ENCODE data around the gene GPD1.

GPD1 gene

GRCh38 chr12:50066402-50066801, 37.4 kb upstream of the GPD1 start:
- Mint-ChIP-seq H3K4me3 (no peak overlapping the region), H3K36me3 (ENCODE audit: low read depth) (no peaks in the 10 kb centered on the region), H3K9me3 (no peaks in the 10 kb centered on the region), H3K27me3 (no peaks in the 10 kb centered on the region), H3K27ac (no peak overlapping the region), H3K4me1 (ENCODE audit: low read depth) (peaks cover 5% of the 10 kb centered on the region)

DNA sequence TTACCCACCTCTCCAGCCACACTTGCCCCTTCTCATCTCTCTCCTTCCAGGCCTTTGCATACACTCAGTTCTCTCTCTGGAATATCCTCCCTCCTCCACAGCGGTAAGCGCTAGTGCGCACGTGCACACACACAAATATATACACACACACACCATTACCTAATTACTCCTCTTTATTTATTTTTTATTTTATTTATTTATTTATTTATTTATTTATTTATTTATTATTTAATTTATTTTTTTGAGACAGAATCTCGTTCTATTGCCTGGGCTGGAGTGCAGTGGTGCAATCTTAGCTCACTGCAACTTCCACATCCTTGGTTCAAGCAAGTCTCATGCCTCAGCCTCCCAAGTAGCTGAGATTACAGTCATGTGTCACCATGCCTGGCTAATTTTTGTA, 34.7 kb upstream of the GPD1 start:
- Mint-ChIP-seq H3K9me3 (no peaks in the 10 kb centered on the region), H3K27ac (no peak overlapping the region), H3K36me3 (ENCODE audit: low read depth) (no peaks in the 10 kb centered on the region), H3K4me1 (ENCODE audit: low read depth) (peaks cover 5% of the 10 kb centered on the region), H3K4me3 (no peak overlapping the region), H3K27me3 (no peaks in the 10 kb centered on the region)

GRCh38 chr12:50069539-50069938, 34.3 kb upstream of the GPD1 start:
- H3K9me3 Mint-ChIP-seq = no peaks in the 10 kb centered on the region
- no peak overlapping the region for H3K27ac Mint-ChIP-seq
- no peak overlapping the region for H3K4me3 Mint-ChIP-seq
- no peaks in the 10 kb centered on the region for H3K27me3 Mint-ChIP-seq
- H3K36me3 Mint-ChIP-seq (ENCODE audit: low read depth) = no peaks in the 10 kb centered on the region
- H3K4me1 Mint-ChIP-seq (ENCODE audit: low read depth) = peaks cover 5% of the 10 kb centered on the region

DNA sequence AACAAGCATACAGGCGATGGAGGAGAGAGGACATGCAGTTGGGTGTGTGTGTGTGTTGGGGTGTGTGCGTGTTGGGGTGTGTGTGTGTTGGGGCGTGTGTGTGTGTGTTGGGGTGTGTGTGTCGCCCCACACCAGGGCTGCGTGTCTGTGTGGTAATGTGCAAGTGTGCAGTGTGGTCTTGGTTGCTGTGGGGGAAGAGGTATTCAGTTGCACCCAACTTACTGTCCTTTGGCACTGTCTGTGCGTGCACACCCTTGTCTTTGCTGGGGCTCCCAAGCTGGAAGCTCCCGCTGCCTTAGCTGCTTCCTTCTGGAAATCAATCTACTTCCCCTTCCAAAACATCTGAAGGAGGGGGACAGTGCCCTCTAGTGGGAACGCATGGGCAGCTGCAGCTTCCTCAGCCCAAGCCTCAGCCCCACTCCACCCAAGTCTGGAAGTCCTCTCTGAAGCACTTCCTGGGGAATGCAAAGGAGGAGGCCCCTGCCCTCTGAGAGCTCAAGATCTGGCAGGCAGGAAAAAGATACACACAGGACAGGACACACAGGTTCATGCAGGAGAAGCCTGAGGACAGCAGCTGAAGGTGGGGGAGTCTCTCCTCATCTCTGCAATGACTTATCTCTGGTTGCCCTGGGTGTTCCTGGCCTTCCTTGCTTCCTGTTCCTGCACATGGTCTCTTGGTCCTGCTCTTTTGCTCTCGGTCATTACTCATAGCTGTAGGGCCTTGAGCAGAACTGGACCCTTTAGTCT, 33.3 kb upstream of the GPD1 start:
- H3K36me3 Mint-ChIP-seq (ENCODE audit: low read depth) = no peaks in the 10 kb centered on the region
- no peak overlapping the region for H3K4me3 Mint-ChIP-seq
- no peaks in the 10 kb centered on the region for H3K9me3 Mint-ChIP-seq
- H3K27me3 Mint-ChIP-seq = no peaks in the 10 kb centered on the region
- no peak overlapping the region for H3K27ac Mint-ChIP-seq
- H3K4me1 Mint-ChIP-seq (ENCODE audit: low read depth) = peaks cover 5% of the 10 kb centered on the region

- H3K4me3 Mint-ChIP-seq = no peak overlapping the region
- H3K27ac Mint-ChIP-seq = no peak overlapping the region
- no peaks in the 10 kb centered on the region for H3K36me3 Mint-ChIP-seq (ENCODE audit: low read depth)
- no peaks in the 10 kb centered on the region for H3K27me3 Mint-ChIP-seq
- peaks cover 5% of the 10 kb centered on the region for H3K4me1 Mint-ChIP-seq (ENCODE audit: low read depth)
- no peaks in the 10 kb centered on the region for H3K9me3 Mint-ChIP-seq
These were observed 31.5 kb upstream of the GPD1 start for GRCh38 chr12:50072198-50072907.

- Mint-ChIP-seq H3K36me3 (ENCODE audit: low read depth) (no peaks in the 10 kb centered on the region), H3K4me1 (ENCODE audit: low read depth) (peaks cover 5% of the 10 kb centered on the region), H3K27ac (no peak overlapping the region), H3K9me3 (no peaks in the 10 kb centered on the region), H3K4me3 (no peak overlapping the region), H3K27me3 (no peaks in the 10 kb centered on the region)
These were observed 30.6 kb upstream of the GPD1 start for GRCh38 chr12:50073206-50073605.

DNA sequence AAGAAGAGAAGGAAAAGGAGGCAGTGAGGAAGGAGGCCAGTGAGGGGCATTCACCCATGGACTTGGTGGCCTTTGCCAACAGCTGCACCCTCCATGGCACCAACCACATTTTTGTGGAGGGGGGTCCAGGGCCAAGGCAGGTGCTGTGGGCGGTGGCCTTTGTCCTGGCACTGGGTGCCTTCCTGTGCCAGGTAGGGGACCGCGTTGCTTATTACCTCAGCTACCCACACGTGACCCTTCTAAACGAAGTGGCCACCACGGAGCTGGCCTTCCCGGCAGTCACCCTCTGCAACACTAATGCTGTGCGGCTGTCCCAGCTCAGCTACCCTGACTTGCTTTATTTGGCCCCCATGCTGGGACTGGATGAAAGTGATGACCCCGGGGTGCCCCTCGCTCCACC, 30.1 kb upstream of the GPD1 start:
- Mint-ChIP-seq H3K27ac (no peak overlapping the region), H3K9me3 (no peaks in the 10 kb centered on the region)

DNA sequence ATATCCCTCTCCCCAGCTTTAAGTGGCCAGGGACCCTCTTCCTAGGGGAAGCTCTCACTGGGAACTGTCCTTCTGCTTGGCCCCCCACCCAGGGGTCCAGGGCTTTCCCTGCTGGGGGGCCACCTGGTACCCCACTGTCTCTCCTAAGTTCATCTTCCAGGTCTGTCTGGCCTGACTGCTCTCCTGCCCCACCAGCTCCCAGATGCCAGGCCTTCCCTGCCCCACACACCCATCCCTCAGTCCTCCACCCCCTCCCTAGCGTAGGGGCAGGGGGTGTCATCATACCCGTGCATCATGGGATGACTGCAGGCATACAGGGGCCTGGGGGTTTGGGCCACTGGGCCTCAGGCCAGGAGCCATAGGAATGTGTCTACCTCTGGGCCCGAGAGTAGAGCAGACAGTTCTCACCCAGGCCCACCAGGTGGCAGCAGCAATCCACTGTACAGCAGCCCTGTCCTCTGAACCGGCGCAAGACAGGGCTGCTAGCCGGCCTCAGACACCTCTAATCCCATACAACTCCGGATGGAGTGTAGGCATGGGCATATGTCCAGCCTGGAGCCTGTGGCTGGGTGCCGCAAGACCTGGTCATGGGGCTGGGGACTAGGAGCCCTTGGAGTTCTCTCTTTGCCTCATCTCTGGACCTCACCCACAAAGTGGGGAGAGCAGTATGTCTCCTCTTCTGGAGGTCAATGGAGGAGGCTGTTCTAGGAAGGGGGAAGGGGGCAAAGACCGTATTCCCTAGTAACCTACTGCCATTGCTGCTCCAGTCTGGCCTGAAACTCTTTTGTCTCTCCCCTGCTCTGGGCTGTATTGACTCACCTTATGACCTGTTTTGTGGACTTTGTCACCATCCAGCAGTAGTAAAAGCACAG, 28.6 kb upstream of the GPD1 start:
- Mint-ChIP-seq H3K27me3 (no peaks in the 10 kb centered on the region), H3K9me3 (no peaks in the 10 kb centered on the region), H3K4me3 (no peak overlapping the region), H3K27ac (no peak overlapping the region), H3K36me3 (ENCODE audit: low read depth) (no peaks in the 10 kb centered on the region), H3K4me1 (ENCODE audit: low read depth) (peaks cover 5% of the 10 kb centered on the region)

More for the DNA sequence above, 30.1 kb upstream of the GPD1 start:
- Mint-ChIP-seq H3K27me3 (no peaks in the 10 kb centered on the region), H3K36me3 (ENCODE audit: low read depth) (no peaks in the 10 kb centered on the region), H3K4me1 (ENCODE audit: low read depth) (peaks cover 5% of the 10 kb centered on the region), H3K4me3 (no peak overlapping the region)

- Mint-ChIP-seq H3K4me3 (no peak overlapping the region), H3K27me3 (no peaks in the 10 kb centered on the region), H3K27ac (no peak overlapping the region), H3K4me1 (ENCODE audit: low read depth) (no peaks in the 10 kb centered on the region), H3K36me3 (ENCODE audit: low read depth) (no peaks in the 10 kb centered on the region), H3K9me3 (no peaks in the 10 kb centered on the region)
These were observed 28.0 kb upstream of the GPD1 start for GRCh38 chr12:50075808-50076170.

- H3K36me3 Mint-ChIP-seq (ENCODE audit: low read depth) = no peaks in the 10 kb centered on the region
- H3K4me1 Mint-ChIP-seq (ENCODE audit: low read depth) = no peaks in the 10 kb centered on the region
- H3K27me3 Mint-ChIP-seq = no peaks in the 10 kb centered on the region
- H3K27ac Mint-ChIP-seq = no peak overlapping the region
- no peak overlapping the region for H3K4me3 Mint-ChIP-seq
- H3K9me3 Mint-ChIP-seq = no peaks in the 10 kb centered on the region
These were observed 26.7 kb upstream of the GPD1 start for GRCh38 chr12:50077099-50077498.

DNA sequence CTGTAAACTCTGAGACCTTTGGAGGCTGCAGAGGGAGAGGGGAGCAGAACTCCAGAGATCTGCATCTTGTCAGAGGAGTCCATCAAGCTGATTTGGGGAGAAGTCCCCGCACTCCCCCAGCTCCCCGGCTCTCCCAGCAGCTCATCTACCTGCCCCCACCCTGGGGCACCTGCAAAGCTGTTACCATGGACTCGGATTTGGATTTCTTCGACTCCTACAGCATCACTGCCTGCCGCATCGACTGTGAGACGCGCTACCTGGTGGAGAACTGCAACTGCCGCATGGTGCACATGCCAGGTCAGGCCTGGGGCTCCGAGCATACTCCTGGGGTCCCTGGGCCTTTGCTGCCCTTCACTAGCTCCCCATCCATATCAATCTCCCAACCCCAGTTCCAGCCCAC, 25.5 kb upstream of the GPD1 start:
- H3K4me1 Mint-ChIP-seq (ENCODE audit: low read depth) = peaks cover under 1% of the 10 kb centered on the region
- H3K4me3 Mint-ChIP-seq = no peak overlapping the region
- H3K27ac Mint-ChIP-seq = no peak overlapping the region
- no peaks in the 10 kb centered on the region for H3K27me3 Mint-ChIP-seq
- no peaks in the 10 kb centered on the region for H3K9me3 Mint-ChIP-seq
- no peaks in the 10 kb centered on the region for H3K36me3 Mint-ChIP-seq (ENCODE audit: low read depth)

DNA sequence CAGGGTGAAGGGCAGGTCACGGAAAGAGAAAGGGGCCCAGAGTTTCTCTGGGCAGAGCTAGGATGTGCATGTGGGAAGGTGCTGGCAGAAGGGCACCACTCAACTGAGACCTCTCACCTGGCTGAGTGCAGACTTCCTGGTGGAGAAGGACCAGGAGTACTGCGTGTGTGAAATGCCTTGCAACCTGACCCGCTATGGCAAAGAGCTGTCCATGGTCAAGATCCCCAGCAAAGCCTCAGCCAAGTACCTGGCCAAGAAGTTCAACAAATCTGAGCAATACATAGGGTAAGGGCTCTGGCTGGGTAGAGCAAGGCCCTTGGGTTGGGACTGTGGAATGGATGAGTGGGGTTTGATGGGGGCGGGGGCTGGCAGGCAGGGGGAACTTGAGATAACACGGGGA, 24.0 kb upstream of the GPD1 start:
- H3K4me1 Mint-ChIP-seq (ENCODE audit: low read depth) = peaks cover 6% of the 10 kb centered on the region
- no peaks in the 10 kb centered on the region for H3K36me3 Mint-ChIP-seq (ENCODE audit: low read depth)
- no peaks in the 10 kb centered on the region for H3K9me3 Mint-ChIP-seq
- H3K27ac Mint-ChIP-seq = no peak overlapping the region
- H3K4me3 Mint-ChIP-seq = no peak overlapping the region
- no peaks in the 10 kb centered on the region for H3K27me3 Mint-ChIP-seq

- H3K27me3 Mint-ChIP-seq = no peaks in the 10 kb centered on the region
- peaks cover 13% of the 10 kb centered on the region for H3K4me1 Mint-ChIP-seq (ENCODE audit: low read depth)
- H3K27ac Mint-ChIP-seq = no peak overlapping the region
- H3K36me3 Mint-ChIP-seq (ENCODE audit: low read depth) = no peaks in the 10 kb centered on the region
- no peak overlapping the region for H3K4me3 Mint-ChIP-seq
- no peaks in the 10 kb centered on the region for H3K9me3 Mint-ChIP-seq
These were observed 22.6 kb upstream of the GPD1 start for GRCh38 chr12:50081096-50081808.

DNA sequence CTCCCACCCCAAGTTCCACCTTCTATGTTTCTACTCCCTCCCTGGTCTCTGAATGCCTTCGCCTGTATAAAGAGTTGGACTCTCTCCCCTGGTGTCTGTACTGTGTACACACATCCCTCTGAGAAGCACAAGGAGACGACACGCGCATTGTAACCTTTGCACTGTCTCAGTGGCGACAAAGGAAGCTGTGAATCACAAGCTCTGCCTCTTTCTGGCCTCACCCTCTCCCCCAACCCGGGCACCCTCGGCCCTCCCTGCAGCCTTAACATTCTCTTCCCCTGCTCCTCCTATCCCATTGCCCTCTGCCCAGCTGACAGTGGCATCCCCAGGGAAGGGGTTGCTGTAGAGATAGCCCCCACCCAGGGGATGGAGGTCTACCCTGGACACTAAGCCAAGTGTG, 21.2 kb upstream of the GPD1 start:
- H3K4me1 Mint-ChIP-seq (ENCODE audit: low read depth) = peaks cover 25% of the 10 kb centered on the region
- H3K36me3 Mint-ChIP-seq (ENCODE audit: low read depth) = peaks cover 11% of the 10 kb centered on the region
- no peaks in the 10 kb centered on the region for H3K9me3 Mint-ChIP-seq
- H3K27ac Mint-ChIP-seq = no peak overlapping the region
- no peaks in the 10 kb centered on the region for H3K27me3 Mint-ChIP-seq
- no peak overlapping the region for H3K4me3 Mint-ChIP-seq

DNA sequence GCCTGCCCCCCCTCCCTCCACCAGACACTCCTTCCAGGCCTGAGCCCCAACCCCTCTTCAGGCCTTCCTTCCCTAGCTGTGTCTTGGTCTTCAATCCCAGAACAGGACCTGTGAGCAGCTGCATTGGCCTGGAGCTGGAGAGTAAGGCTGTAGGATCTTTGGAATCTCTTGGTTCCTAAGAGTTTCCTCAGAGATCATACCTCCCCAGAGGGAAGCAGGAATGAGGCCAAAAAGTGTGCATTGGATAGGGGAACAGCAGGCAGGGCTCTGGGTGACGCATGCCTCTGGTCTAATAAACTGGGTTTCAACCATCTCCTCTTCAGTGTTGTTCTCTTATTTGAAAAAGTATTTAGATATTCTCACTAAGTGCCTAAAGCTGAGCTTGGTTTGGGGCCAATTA, 20.5 kb upstream of the GPD1 start:
- peak overlapping the region; percentile 96 for H3K27ac Mint-ChIP-seq

More for the DNA sequence above, 20.5 kb upstream of the GPD1 start:
- H3K4me3 Mint-ChIP-seq = peak overlapping the region; percentile 86
- H3K4me1 Mint-ChIP-seq (ENCODE audit: low read depth) = peaks cover 31% of the 10 kb centered on the region
- H3K36me3 Mint-ChIP-seq (ENCODE audit: low read depth) = peaks cover 17% of the 10 kb centered on the region
- no peaks in the 10 kb centered on the region for H3K27me3 Mint-ChIP-seq
- H3K9me3 Mint-ChIP-seq = no peaks in the 10 kb centered on the region

Measured in stimulated activated naive CD8-positive, alpha-beta T cell treated with anti-CD3 and anti-CD28 coated beads, Interleukin-15, Interleukin-2, amounts not matched to agents 100 ng/mL and 50 ng/mL, for 24 hours (primary cell).